Epithelial cell of esophagus (primary cell): ENCODE data around the gene RNF217.
"Not testable (repeated sequence)": the region's sequence is repeated elsewhere in the genome, so short reads cannot be mapped to it uniquely, and the experiment has no call there.

Experiments
- DNase-seq: peaks from one replicate; pipeline ENCODE4 v3.0.0; 2010; ENCODE audit warnings: low read depth
- H3K4me3 ChIP-seq: 2 replicates; pipeline ENCODE4 v1.5.1; 2011; ENCODE audit warnings: mild to moderate bottlenecking, low read length, control low read depth
- TF ChIP-seq, protein P1 (sequence below): IDR thresholded peaks from 2 replicates; pipeline ENCODE4 v1.5.1; 2011; ENCODE audit warnings: low read depth, mild to moderate bottlenecking, low read length, control low read depth, inconsistent platforms; ENCODE audit not compliant: insufficient read depth; ENCODE audit errors: missing control alignments

The RNF217 gene, protein sequence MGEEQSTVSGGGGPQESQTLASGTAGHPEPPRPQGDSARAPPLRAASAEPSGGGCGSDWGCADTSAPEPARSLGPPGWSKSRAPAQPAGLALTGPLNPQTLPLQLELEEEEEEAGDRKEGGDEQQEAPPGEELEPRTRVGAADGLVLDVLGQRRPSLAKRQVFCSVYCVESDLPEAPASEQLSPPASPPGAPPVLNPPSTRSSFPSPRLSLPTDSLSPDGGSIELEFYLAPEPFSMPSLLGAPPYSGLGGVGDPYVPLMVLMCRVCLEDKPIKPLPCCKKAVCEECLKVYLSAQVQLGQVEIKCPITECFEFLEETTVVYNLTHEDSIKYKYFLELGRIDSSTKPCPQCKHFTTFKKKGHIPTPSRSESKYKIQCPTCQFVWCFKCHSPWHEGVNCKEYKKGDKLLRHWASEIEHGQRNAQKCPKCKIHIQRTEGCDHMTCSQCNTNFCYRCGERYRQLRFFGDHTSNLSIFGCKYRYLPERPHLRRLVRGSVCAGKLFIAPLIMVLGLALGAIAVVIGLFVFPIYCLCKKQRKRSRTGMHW

DNA sequence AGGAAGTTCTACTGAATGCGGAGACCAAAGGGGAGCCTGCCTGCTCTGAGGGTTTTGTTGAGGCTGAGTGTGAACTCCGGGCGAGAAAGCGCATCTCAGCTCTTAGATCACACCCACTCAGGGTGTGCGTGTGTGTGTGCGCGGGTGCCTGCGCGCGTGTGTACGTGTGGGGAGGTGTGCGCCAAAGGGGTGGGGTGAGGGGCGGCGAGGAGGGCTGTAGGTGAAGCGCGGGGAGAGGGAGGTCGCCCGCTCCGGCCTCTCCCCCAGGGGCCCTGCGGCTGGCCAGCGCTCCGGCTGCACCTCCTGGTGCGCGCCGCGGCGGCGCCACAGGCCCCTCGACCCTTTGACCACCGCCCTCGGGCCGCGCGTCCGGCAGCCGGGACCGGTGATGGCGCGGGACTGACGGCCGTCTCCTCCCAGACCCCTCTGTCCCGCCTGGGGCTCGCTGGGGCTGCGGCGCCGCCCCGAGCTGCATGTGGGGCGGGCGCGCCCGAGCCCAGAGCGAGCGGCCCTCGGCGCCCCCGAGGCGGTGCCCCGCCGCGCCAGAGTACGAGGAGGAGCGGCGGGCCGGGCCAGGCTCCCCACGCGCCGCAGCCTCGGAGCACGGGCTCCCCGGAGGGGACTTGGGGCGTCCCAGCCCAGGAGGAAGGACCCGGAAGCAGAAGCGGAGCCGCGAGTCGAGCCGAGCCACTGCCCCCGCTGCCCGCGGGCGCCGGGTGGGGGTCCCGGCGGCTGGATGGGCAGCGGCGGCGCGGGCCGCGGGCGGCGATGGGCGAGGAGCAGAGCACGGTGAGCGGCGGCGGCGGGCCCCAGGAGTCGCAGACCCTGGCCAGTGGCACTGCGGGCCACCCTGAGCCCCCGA is at the start of gene RNF217:
RNF217 (plus strand) TSS at position 661 of the 862 bp plus-strand sequence; CDS start at position 769, 108 bp downstream.
- TF ChIP-seq, protein P1, sequence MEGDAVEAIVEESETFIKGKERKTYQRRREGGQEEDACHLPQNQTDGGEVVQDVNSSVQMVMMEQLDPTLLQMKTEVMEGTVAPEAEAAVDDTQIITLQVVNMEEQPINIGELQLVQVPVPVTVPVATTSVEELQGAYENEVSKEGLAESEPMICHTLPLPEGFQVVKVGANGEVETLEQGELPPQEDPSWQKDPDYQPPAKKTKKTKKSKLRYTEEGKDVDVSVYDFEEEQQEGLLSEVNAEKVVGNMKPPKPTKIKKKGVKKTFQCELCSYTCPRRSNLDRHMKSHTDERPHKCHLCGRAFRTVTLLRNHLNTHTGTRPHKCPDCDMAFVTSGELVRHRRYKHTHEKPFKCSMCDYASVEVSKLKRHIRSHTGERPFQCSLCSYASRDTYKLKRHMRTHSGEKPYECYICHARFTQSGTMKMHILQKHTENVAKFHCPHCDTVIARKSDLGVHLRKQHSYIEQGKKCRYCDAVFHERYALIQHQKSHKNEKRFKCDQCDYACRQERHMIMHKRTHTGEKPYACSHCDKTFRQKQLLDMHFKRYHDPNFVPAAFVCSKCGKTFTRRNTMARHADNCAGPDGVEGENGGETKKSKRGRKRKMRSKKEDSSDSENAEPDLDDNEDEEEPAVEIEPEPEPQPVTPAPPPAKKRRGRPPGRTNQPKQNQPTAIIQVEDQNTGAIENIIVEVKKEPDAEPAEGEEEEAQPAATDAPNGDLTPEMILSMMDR, result no peak
- H3K4me3 ChIP-seq, result peak within 1 kb of the TSS; percentile 80
- DNase-seq, result peak; percentile 59

DNA sequence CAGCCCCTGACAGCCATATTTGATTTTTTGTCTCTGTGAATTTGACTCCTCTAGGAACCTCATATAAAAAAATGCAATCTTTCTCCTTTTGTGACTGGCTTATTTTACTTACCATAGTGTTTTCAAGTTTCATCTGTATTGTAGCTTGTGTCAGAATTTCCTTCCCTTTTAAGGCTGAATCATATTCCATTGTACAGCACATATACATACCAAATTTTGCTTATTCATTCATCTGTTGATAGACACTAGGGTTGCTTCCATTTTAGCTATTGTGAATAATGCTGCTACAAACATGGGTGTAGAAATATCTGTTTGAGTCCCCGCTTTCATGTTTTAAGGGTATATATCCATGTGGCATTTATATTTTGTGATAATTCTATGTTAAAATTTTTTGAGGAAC is 49.2 kb upstream of the RNF217 start:
- H3K4me3 ChIP-seq, result no peak overlapping the region
- no peak for DNase-seq
- TF ChIP-seq, protein P1, result no peak

DNA sequence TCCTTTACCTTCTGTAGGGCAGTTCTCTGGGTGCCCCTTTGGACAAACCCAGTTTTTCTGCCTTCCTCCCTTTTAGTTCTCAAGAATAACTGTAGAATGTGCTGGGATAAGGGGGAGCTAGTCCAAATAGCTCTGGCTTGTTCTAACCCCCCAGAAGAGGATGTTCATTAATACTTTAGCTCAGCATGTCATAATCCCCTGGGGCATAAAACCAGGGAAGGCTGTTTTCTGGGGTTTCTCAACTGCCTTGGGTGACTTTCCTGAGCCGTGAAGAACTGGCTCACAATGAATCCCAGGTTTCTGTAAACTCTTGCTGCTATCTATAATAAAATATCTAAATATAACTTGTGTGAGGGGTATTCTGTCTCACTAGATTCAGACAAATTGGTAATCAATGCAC is 44.5 kb upstream of the RNF217 start:
- TF ChIP-seq, protein P1, result no peak
- no peak overlapping the region for H3K4me3 ChIP-seq
- peak; percentile 18 for DNase-seq

DNA sequence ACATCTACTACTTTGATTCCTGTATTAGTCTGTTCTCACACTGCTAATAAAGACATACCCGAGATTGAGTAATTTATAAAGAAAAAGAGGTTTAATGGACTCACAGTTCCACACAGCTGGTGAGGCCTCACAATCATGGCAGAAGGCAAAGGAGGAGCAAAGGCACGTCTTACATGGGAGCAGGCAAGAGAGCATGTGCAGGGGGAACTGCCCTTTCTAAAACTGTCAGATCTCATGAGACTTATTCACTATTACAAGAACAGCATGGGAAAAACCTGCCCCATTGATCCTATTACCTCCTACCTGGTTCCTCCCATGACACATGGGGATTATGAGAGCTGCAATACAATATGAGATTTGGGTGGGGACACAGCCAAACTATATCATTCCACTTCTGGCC is 42.5 kb upstream of the RNF217 start:
- not testable (repeated sequence) for DNase-seq

DNA sequence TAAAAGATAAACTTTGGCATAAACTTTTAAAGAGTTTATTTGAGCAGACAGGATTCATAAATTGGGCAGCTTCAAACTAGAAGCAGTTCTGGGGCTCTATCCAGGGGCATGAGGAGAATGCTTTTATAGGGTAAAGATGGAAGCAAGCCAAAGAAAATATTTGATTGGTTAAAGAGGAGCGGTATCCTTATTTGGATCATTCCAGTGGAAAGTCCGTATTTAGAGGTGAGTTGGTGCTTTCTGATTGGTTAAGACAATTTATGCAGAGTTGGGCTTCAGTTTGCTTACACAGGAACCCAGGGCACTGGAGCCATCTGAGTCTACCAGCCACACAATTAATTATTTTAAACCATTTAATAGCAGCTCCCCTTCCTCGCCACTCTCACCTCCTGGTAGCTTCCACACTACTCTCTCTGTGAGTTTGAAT is 37.9 kb upstream of the RNF217 start:
- TF ChIP-seq, protein P1, result no peak
- no peak for DNase-seq
- no peak overlapping the region for H3K4me3 ChIP-seq

More for the DNA sequence above, 42.5 kb upstream of the RNF217 start:
- not testable (repeated sequence) for H3K4me3 ChIP-seq

DNA sequence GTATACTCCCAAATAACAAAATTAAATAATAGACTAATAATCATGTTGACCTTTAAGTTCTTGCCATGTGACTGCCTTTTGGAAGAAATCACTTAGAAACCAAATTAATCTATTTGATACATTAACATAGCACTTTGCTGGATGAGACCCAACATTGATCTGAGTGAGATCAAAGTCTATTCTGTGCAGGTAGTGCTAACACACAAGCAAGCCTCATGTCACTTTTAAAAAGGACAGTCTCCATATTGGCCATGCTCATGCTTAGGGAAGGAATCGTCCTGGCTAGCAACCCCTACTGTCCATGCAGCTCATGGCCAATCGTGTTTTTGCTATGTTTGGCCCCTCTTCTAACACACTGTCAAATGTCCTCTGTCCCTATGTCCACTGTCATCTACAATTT is 35.8 kb upstream of the RNF217 start:
- H3K4me3 ChIP-seq, result no peak overlapping the region
- TF ChIP-seq, protein P1, result no peak
- no peak for DNase-seq

DNA sequence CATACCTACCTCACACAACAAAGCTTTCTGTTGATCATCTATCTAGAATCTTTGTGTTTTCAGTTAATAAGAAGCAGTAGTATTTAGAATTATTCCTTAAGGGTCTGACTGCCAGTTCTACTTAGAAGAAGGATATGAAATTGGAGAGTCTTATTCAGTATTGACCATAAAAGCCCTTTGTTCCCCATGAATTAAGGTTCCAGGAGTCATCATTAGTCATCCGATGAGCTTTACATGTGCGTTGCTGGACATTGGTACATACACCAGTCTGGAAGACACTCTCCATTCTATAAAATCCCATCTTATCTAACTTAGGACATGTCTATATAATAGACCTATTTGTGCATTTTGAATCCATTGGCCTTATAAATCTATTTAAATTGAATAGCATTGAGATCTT is 34.4 kb upstream of the RNF217 start:
- H3K4me3 ChIP-seq, result no peak overlapping the region
- DNase-seq, result peak; percentile 73
- TF ChIP-seq, protein P1, result no peak
